Type B pancreatic cell (in vitro differentiated cells): ENCODE results near the gene KLHL36. TPM values are rescaled to one million over a fixed set of nuclear protein-coding genes. Genes with fewer than 3 reads are reported as not detected.

Experiments
- DNase-seq: peaks from one replicate; pipeline ENCODE4 v3.0.0; 2021; ENCODE audit warnings: mixed read lengths; ENCODE audit not compliant: unreplicated experiment; ENCODE audit errors: extremely low spot score
- H3K27ac Mint-ChIP-seq: 2 replicates; pipeline ENCODE4 v1.8.0; 2021; ENCODE audit warnings: mild to moderate bottlenecking, mixed read lengths
- H3K27me3 Mint-ChIP-seq: 2 replicates; pipeline ENCODE4 v1.8.0; 2021; ENCODE audit warnings: mixed read lengths
- H3K36me3 Mint-ChIP-seq: 2 replicates; pipeline ENCODE4 v1.8.0; 2021; ENCODE audit warnings: mixed read lengths
- H3K4me1 Mint-ChIP-seq: one replicate; pipeline ENCODE4 v1.8.0; 2021; ENCODE audit warnings: mixed read lengths; ENCODE audit not compliant: unreplicated experiment
- H3K4me3 Mint-ChIP-seq: 2 replicates; pipeline ENCODE4 v1.8.0; 2021; ENCODE audit warnings: mild to moderate bottlenecking, mixed read lengths
- H3K9me3 Mint-ChIP-seq: 2 replicates; pipeline ENCODE4 v1.8.0; 2021; ENCODE audit warnings: mixed read lengths
- total RNA-seq: library from RNA; stranded (reverse); gene quantifications from 2 replicates; pipeline ENCODE4 v1.2.1, GENCODE V29; 2021; ENCODE audit warnings: low replicate concordance
- TF ChIP-seq, protein P1 (sequence below): fragments of 200-600 bp; sonication (generic); conservative IDR thresholded peaks from 2 replicates; pipeline ENCODE4 v1.5.0; 2021; ENCODE audit warnings: antibody characterized with exemption, mild to moderate bottlenecking

The KLHL36 gene
- total RNA-seq, 1 donor from 2014 or later, result 40.3 TPM

DNA sequence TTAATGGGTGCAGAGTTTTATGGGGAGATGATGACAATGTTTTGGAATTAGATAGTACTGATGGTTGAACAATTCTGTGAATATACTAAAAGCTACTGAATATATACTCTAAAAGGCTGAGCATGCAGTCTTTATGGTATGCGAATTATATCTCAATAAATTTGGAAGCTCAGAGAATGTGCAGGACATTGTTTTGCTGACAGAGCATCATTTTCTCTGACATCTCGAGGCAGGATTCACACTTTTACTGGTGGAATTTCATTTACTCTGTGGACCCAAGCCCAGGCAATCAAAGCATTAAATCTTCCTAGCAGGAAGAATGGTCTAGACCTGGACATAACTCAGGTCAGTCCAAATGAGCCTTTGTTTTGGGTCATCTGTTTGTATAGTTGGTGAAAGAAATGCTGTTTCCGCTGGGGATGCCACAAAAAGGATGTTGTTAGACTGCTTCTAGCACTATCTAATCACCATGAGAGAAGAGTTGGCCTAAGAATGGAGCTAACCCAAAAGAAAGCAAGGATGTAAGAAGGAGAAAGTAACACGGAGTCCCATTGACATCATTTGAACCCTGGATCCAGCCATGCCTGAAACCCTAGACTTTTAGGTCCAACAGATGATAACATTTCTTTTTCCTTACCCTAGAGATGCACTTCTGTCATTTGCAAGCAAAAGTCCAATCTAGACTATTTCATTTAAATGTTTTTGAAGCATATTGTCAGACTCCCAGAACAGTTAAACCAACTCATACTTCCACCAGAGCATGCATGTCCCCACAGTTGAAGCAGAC lies 32.7 kb downstream of the KLHL36 start:
- TF ChIP-seq, protein P1, sequence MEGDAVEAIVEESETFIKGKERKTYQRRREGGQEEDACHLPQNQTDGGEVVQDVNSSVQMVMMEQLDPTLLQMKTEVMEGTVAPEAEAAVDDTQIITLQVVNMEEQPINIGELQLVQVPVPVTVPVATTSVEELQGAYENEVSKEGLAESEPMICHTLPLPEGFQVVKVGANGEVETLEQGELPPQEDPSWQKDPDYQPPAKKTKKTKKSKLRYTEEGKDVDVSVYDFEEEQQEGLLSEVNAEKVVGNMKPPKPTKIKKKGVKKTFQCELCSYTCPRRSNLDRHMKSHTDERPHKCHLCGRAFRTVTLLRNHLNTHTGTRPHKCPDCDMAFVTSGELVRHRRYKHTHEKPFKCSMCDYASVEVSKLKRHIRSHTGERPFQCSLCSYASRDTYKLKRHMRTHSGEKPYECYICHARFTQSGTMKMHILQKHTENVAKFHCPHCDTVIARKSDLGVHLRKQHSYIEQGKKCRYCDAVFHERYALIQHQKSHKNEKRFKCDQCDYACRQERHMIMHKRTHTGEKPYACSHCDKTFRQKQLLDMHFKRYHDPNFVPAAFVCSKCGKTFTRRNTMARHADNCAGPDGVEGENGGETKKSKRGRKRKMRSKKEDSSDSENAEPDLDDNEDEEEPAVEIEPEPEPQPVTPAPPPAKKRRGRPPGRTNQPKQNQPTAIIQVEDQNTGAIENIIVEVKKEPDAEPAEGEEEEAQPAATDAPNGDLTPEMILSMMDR, result no peak
- peaks cover 33% of the 10 kb centered on the region for H3K27me3 Mint-ChIP-seq
- no peaks in the 10 kb centered on the region for H3K9me3 Mint-ChIP-seq
- no peak overlapping the region for H3K27ac Mint-ChIP-seq
- H3K4me1 Mint-ChIP-seq, result peaks cover 8% of the 10 kb centered on the region
- no peaks in the 10 kb centered on the region for H3K36me3 Mint-ChIP-seq
- H3K4me3 Mint-ChIP-seq, result no peak overlapping the region
- DNase-seq, result no peak

DNA sequence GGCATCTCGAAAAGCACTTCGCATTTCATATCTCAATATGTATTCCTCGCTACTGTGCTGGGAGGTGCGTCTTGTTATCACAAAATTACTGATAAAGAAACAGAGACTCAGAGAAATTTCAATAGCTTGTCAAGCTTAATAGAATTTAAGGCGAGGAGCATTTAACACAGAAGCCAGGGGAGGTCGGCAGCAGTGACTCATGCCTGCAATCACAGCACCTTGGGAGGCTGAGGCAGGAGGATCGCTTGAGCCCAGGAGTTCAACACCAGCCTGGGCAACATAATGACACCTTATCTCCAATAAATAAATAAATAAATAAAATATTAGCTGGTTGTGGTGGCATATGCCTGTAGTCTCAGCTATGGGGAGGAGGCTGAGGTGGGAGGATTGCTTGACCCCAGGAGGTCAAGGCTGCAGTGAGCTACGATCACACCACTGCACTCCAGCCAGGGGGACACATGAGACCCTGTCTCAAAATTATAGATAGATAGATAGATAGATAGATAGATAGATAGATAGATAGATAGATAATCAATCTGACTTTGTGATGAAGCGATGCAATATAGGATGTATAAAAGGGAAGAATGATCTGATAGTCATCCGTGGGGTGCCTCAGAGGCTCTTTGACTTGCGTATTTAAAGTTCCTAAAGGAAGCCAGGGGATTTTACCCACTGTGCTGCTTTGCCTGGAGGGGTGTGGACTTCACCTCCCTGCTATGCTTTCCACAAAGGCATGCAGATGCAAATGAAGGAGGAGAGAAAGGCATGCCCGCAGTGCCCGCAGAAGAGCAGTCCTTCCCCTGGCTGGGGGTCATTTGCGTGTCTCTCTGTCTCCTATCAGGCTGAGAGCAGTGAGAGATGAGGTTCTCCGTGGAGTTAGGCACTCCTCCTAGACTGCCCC lies 35.6 kb downstream of the KLHL36 start:
- DNase-seq, result no peak
- H3K36me3 Mint-ChIP-seq, result no peaks in the 10 kb centered on the region
- no peak overlapping the region for H3K4me3 Mint-ChIP-seq
- peaks cover 21% of the 10 kb centered on the region for H3K27me3 Mint-ChIP-seq
- TF ChIP-seq, protein P1, result no peak
- H3K27ac Mint-ChIP-seq, result no peak overlapping the region
- H3K4me1 Mint-ChIP-seq, result peaks cover 4% of the 10 kb centered on the region
- H3K9me3 Mint-ChIP-seq, result no peaks in the 10 kb centered on the region

DNA sequence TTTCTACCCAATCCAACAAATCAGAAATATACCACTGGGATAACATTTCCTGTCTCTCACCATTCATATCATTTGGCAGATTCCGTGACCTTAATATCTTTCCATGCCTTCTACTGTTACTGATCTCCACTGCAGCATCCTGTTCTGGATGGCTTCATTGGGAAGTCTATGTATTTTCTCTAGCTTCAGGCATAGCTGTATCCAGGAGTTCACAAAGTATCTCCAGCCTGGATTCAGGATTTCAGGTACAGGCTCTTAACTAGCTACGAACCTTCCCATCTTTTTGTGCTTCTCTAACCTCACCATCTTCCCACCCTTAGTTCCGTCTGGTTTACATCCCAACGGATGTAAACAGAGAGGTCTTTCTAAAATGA lies 36.3 kb downstream of the KLHL36 start:
- peaks cover 21% of the 10 kb centered on the region for H3K27me3 Mint-ChIP-seq
- no peak overlapping the region for H3K4me3 Mint-ChIP-seq
- TF ChIP-seq, protein P1, result no peak
- no peak overlapping the region for H3K27ac Mint-ChIP-seq
- no peaks in the 10 kb centered on the region for H3K36me3 Mint-ChIP-seq
- H3K4me1 Mint-ChIP-seq, result peaks cover 7% of the 10 kb centered on the region
- no peaks in the 10 kb centered on the region for H3K9me3 Mint-ChIP-seq
- no peak for DNase-seq

DNA sequence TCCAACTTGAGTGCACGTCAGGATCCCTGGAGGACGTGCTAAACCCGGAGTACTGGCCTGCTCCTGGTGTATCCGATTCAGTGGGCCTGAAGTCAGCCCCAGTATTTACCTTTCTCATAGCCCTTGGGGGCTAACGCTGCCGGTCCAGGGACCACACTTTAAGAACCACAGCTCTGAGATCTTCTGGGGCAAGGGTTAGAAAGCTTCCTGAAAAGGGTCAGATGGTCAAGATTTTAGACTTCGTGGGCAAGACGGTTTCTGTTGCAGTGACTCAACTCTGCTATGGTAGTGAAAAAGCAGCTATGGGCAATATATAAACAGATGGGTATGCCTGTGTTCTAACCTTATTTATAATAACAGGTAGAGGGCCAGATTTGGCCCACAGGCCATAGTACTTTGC lies 36.9 kb downstream of the KLHL36 start:
- peaks cover 21% of the 10 kb centered on the region for H3K27me3 Mint-ChIP-seq
- no peak overlapping the region for H3K4me3 Mint-ChIP-seq
- H3K9me3 Mint-ChIP-seq, result no peaks in the 10 kb centered on the region
- H3K36me3 Mint-ChIP-seq, result no peaks in the 10 kb centered on the region
- peaks cover 12% of the 10 kb centered on the region for H3K4me1 Mint-ChIP-seq
- TF ChIP-seq, protein P1, result no peak
- H3K27ac Mint-ChIP-seq, result no peak overlapping the region
- DNase-seq, result no peak

DNA sequence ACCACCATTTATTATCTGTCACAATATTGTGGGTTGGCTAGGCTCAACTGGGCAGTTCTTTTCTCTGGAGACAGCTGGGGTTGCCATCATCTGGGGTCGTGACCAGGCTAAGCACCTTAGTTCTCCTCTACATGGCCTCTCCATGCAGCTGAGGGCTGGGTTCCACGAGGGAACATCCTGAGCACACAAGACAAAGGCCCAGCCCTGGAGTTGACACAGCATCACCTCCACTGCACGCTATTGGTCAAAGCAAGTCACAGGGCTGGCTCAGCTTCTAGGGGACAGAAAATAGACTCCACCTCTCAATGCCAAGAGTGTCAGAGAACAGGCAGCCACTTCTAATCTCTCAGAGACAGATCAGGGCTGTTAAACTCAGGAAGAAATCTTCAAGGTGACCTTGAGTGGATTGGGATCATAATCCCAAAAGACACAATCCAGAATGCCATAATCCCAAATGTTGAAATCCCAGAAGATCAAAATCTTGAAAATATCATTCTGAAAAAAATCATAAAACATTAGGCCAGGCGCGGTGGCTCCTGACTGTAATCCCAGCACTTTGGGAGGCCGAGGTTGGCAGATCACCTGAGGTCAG lies 38.5 kb downstream of the KLHL36 start:
- no peaks in the 10 kb centered on the region for H3K36me3 Mint-ChIP-seq
- peaks cover 23% of the 10 kb centered on the region for H3K4me1 Mint-ChIP-seq
- DNase-seq, result no peak
- no peak overlapping the region for H3K27ac Mint-ChIP-seq
- H3K4me3 Mint-ChIP-seq, result no peak overlapping the region
- no peaks in the 10 kb centered on the region for H3K9me3 Mint-ChIP-seq
- H3K27me3 Mint-ChIP-seq, result peaks cover 15% of the 10 kb centered on the region
- TF ChIP-seq, protein P1, result no peak
